H1 (cell line): ENCODE data around the gene ARHGAP24. TPM values are rescaled to one million over a fixed set of nuclear protein-coding genes. Genes with fewer than 3 reads are reported as not detected.

Experiments used
- CTCF ChIA-PET: fragments of 300-600 bp; sonication (Branson Sonifier 250); formaldehyde crosslinking; loops from one replicate; lab custom pipeline; 2021; ENCODE audit not compliant: partially characterized antibody; lab: Charles Lee
- POLR2A ChIA-PET: fragments of 300-600 bp; sonication (Branson Sonifier 250); formaldehyde crosslinking; loops from one replicate; lab custom pipeline; 2021; ENCODE audit warnings: inconsistent platforms; ENCODE audit not compliant: partially characterized antibody; lab: Charles Lee
- DNase-seq, 2 experiments: peaks; one replicate each; pipeline versions ENCODE4 v3.0.0 to v3.0.0-alpha.2; 2010 to 2022; ENCODE audit warnings: low spot score in 2 of 2, low read depth in 1 of 2, mixed read lengths in 1 of 2
- FAIRE-seq: peaks from 2 replicates; lab custom pipeline; 2011; peaks lifted over from hg19 to GRCh38; lab: Jason Lieb, UNC
- H2AFZ ChIP-seq: 2 replicates; pipeline ENCODE4 v1.8.1; 2012; ENCODE audit warnings: low read length, inconsistent platforms
- H2AK5ac ChIP-seq: 2 replicates; pipeline ENCODE4 v1.6.1; 2013; ENCODE audit warnings: low read depth, low read length
- H2BK120ac ChIP-seq: replicated peaks from 2 replicates; pipeline ENCODE3; 2013; ENCODE audit warnings: low read depth, low read length, inconsistent platforms
- H2BK12ac ChIP-seq: 2 replicates; pipeline ENCODE4 v1.6.1; 2013; ENCODE audit warnings: low read depth, low read length
- H2BK15ac ChIP-seq: 2 replicates; pipeline ENCODE4 v1.6.1; 2013; ENCODE audit warnings: low read length
- H2BK20ac ChIP-seq: 2 replicates; pipeline ENCODE4 v1.6.1; 2013; ENCODE audit warnings: low read length
- H2BK5ac ChIP-seq: 2 replicates; pipeline ENCODE4 v1.6.1; 2013; ENCODE audit warnings: low read depth, low read length
- H3K14ac ChIP-seq: 2 replicates; pipeline ENCODE4 v1.6.1; 2013; ENCODE audit warnings: inconsistent platforms; ENCODE audit not compliant: insufficient read length
- H3K18ac ChIP-seq: 2 replicates; pipeline ENCODE4 v1.6.1; 2013; ENCODE audit warnings: low read length; ENCODE audit errors: extremely low read depth
- H3K23ac ChIP-seq: 2 replicates; pipeline ENCODE4 v1.6.1; 2013; ENCODE audit warnings: inconsistent platforms; ENCODE audit not compliant: insufficient read length
- H3K23me2 ChIP-seq: 2 replicates; pipeline ENCODE4 v1.6.1; 2013; ENCODE audit warnings: low read depth, low read length
- H3K27ac ChIP-seq: 2 replicates; pipeline ENCODE4 v1.6.1; 2011; ENCODE audit warnings: low read depth, low read length, inconsistent platforms
- H3K27me3 ChIP-seq, 4 experiments: replicated peaks in 1 of 4; 1 replicate in 1 of 4; 2 replicates in 3 of 4; pipeline versions ENCODE4 v1.6.1 to v1.8.1; 2011 to 2013; ENCODE audit warnings: low read length in 3 of 4, mild to moderate bottlenecking in 3 of 4, inconsistent platforms in 2 of 4, mixed read lengths in 2 of 4, moderate library complexity in 1 of 4; ENCODE audit not compliant: control insufficient read depth in 3 of 4, insufficient read depth in 3 of 4; ENCODE audit errors: extremely low read depth in 1 of 4
- H3K36me3 ChIP-seq, 4 experiments: 2 replicates each; pipeline versions ENCODE4 v1.6.1 to v1.8.1; 2011 to 2013; ENCODE audit warnings: mild to moderate bottlenecking in 4 of 4, low read length in 3 of 4, moderate library complexity in 2 of 4, control low read depth in 1 of 4, inconsistent platforms in 1 of 4; ENCODE audit not compliant: insufficient read depth in 4 of 4, control insufficient read depth in 2 of 4
- H3K4ac ChIP-seq: replicated peaks from 2 replicates; pipeline ENCODE3; 2013; ENCODE audit warnings: low read length, low read depth, mixed read lengths, inconsistent platforms; ENCODE audit not compliant: insufficient read length
- H3K4me1 ChIP-seq, 4 experiments: replicated peaks in 1 of 4; 1 replicate in 1 of 4; 2 replicates in 3 of 4; pipeline versions ENCODE4 v1.6.1 to v1.8.1; 2011 to 2013; ENCODE audit warnings: low read length in 3 of 4, inconsistent platforms in 2 of 4, mixed read lengths in 1 of 4; ENCODE audit not compliant: insufficient read depth in 4 of 4, control insufficient read depth in 3 of 4
- H3K4me2 ChIP-seq, 2 experiments: 2 replicates each; pipeline versions ENCODE4 v1.6.1 to v1.8.1; 2011 to 2013; ENCODE audit warnings: low read depth in 2 of 2, low read length in 2 of 2, control low read depth in 1 of 2, inconsistent platforms in 1 of 2, mild to moderate bottlenecking in 1 of 2; ENCODE audit not compliant: insufficient read depth in 1 of 2
- H3K4me3 ChIP-seq, 4 experiments: fragments of 200-600, 300-600 bp in 1 of 4; sonication (generic), shearing (Covaris generic), sonication (Bioruptor Twin) in 1 of 4; 2 replicates each; pipeline versions ENCODE4 v1.5.1 to v1.8.1; 2011 to 2016; ENCODE audit warnings: low read length in 4 of 4, low read depth in 3 of 4, control low read depth in 2 of 4, inconsistent platforms in 2 of 4, mild to moderate bottlenecking in 2 of 4, mixed read lengths in 1 of 4, moderate library complexity in 1 of 4; ENCODE audit not compliant: insufficient read depth in 2 of 4; ENCODE audit errors: extremely low read depth in 1 of 4
- H3K56ac ChIP-seq: replicated peaks from 2 replicates; pipeline ENCODE3; 2013; ENCODE audit warnings: low read depth, mild to moderate bottlenecking, mixed read lengths, low read length, inconsistent platforms; ENCODE audit not compliant: insufficient read length
- H3K79me1 ChIP-seq: 2 replicates; pipeline ENCODE4 v1.6.1; 2013; ENCODE audit warnings: low read depth, low read length, control low read depth
- H3K79me2 ChIP-seq, 2 experiments: 2 replicates each; pipeline versions ENCODE4 v1.6.1 to v1.8.1; 2012 to 2013; ENCODE audit warnings: low read length in 2 of 2, mild to moderate bottlenecking in 2 of 2, inconsistent platforms in 1 of 2; ENCODE audit not compliant: insufficient read depth in 2 of 2, control insufficient read depth in 1 of 2
- H3K9ac ChIP-seq, 4 experiments: replicated peaks in 1 of 4; 1 replicate in 1 of 4; 2 replicates in 3 of 4; pipeline versions ENCODE4 v1.6.1 to v1.8.1; 2011 to 2013; ENCODE audit warnings: low read depth in 3 of 4, low read length in 3 of 4, control low read depth in 2 of 4, mild to moderate bottlenecking in 2 of 4, moderate library complexity in 2 of 4, inconsistent platforms in 1 of 4; ENCODE audit errors: extremely low read depth in 1 of 4
- H3K9me3 ChIP-seq, 2 experiments: 2 replicates each; pipeline versions ENCODE4 v1.6.1 to v1.8.1; 2012 to 2013; ENCODE audit warnings: mild to moderate bottlenecking in 2 of 2, moderate library complexity in 2 of 2, control low read depth in 1 of 2, inconsistent platforms in 1 of 2, low read depth in 1 of 2, low read length in 1 of 2, mixed read lengths in 1 of 2; ENCODE audit not compliant: insufficient read depth in 2 of 2
- H4K20me1 ChIP-seq, 2 experiments: replicated peaks in 1 of 2; 2 replicates each; pipeline versions ENCODE3 to v1.8.1; 2011 to 2013; ENCODE audit warnings: inconsistent platforms in 2 of 2, low read length in 2 of 2, mild to moderate bottlenecking in 1 of 2; ENCODE audit not compliant: insufficient read depth in 2 of 2, control insufficient read depth in 1 of 2
- H4K5ac ChIP-seq: 2 replicates; pipeline ENCODE4 v1.6.1; 2013; ENCODE audit warnings: low read length, low read depth, mixed read lengths, inconsistent platforms; ENCODE audit not compliant: insufficient read length
- H4K8ac ChIP-seq: 2 replicates; pipeline ENCODE4 v1.8.0; 2013; ENCODE audit warnings: mild to moderate bottlenecking, moderate library complexity, low read length, inconsistent platforms; ENCODE audit not compliant: insufficient read depth; ENCODE audit errors: extremely low read depth
- H4K91ac ChIP-seq: replicated peaks from 2 replicates; pipeline ENCODE3; 2013; ENCODE audit warnings: low read length, mixed read lengths, inconsistent platforms; ENCODE audit not compliant: insufficient read length
- CREB1 ChIP-seq: IDR thresholded peaks from 2 replicates; pipeline ENCODE4 v1.6.1; 2012; ENCODE audit warnings: inconsistent platforms
- E2F6 ChIP-seq: IDR thresholded peaks from 2 replicates; pipeline ENCODE4 v1.6.1; 2012; ENCODE audit warnings: inconsistent platforms
- EZH2 ChIP-seq: fragments of 200-600 bp; sonication (generic); IDR thresholded peaks from 2 replicates; pipeline ENCODE4 v1.7.1; 2012; ENCODE audit warnings: low read depth, mild to moderate bottlenecking, moderate library complexity, low read length, inconsistent platforms; ENCODE audit not compliant: severe bottlenecking
- KDM1A ChIP-seq: fragments of 200-600, 300-600 bp; sonication (generic); IDR thresholded peaks from 2 replicates; pipeline ENCODE4 v1.7.1; 2016; ENCODE audit warnings: mild to moderate bottlenecking, low read length, borderline replicate concordance
- NANOG ChIP-seq: IDR thresholded peaks from 2 replicates; pipeline ENCODE4 v1.6.1; 2011; ENCODE audit warnings: low read length, low read depth, mild to moderate bottlenecking, inconsistent platforms; ENCODE audit not compliant: insufficient read depth, poor library complexity, severe bottlenecking
- NRF1 ChIP-seq: IDR thresholded peaks from 2 replicates; pipeline ENCODE4 v1.6.1; 2011; ENCODE audit warnings: mild to moderate bottlenecking, low read depth, low read length, improper control_type of control experiment
- POLR2AphosphoS5 ChIP-seq: IDR thresholded peaks from 2 replicates; pipeline ENCODE4 v1.6.1; 2011; ENCODE audit warnings: low read depth, low read length
- RBBP5 ChIP-seq: IDR thresholded peaks from 2 replicates; pipeline ENCODE4 v1.7.1; 2012; ENCODE audit warnings: low read depth, mild to moderate bottlenecking, inconsistent platforms, low read length, moderate library complexity, borderline replicate concordance
- SIN3A ChIP-seq, 2 experiments: IDR thresholded peaks in 1 of 2; conservative IDR thresholded peaks in 1 of 2; 2 replicates each; pipeline ENCODE4 v1.6.1; 2011 to 2012; ENCODE audit warnings: low read length in 2 of 2, improper control_type of control experiment in 1 of 2, low read depth in 1 of 2, mild to moderate bottlenecking in 1 of 2
- WGBS, 2 experiments: shearing (Covaris generic) in 1 of 2; methylation state at CpG; one replicate each; pipeline versions ENCODE4 v1.1.6 to v1.1.7; 2013 to 2015; ENCODE audit warnings: low lambda C conversion rate in 2 of 2, mixed read lengths in 2 of 2, inconsistent platforms in 1 of 2, low coverage in 1 of 2, missing lambda C conversion rate in 1 of 2; ENCODE audit not compliant: insufficient replicate concordance in 2 of 2, insufficient coverage in 1 of 2, insufficient read length in 1 of 2; ENCODE audit errors: extremely low coverage in 1 of 2, missing lambda C conversion rate in 1 of 2; 5-methylcytosine and 5-hydroxymethylcytosine counted together
- polyA plus RNA-seq, 7 experiments: library from polyadenylated mRNA; depleted of rRNA in 3 of 7; stranded (reverse) in 5 of 7; unstranded in 2 of 7; fragments of >200 nt in 5 of 7; fragments of 200-250 nt in 2 of 7; gene quantifications; 1 replicate in 5 of 7; 2 replicates in 1 of 7; 4 replicates in 1 of 7; pipeline versions ENCODE4 v1.2.1 to v1.2.3, GENCODE V29; 2011 to 2013; ENCODE audit warnings: missing spikeins in 2 of 7, mixed read lengths in 2 of 7
- total RNA-seq: library from RNA; stranded (reverse); fragmentation: NEBNext Ultra II Directional; extraction: Animal tissue kit (Norgen Biotek cat#: 25700); gene quantifications from 2 replicates; pipeline ENCODE4 v1.2.1, GENCODE V29; 2021

Gene ARHGAP24
- total and polyA plus RNA-seq, 2 of the 8 experiments (the other 6 are each of a cell fraction or from before 2014, with no cell fraction given): 0.08 to 0.50 TPM

GRCh38 chr4:85515701-85516100, 40.8 kb downstream of the ARHGAP24 start:
- no peak for DNase-seq
- Histone ChIP-seq H3K9me3 (no peaks in the 10 kb centered on the region), H3K36me3 (no peaks in the 10 kb centered on the region), H3K23ac (no peak overlapping the region), H3K27me3 (no peaks in the 10 kb centered on the region), H2BK12ac (no peak overlapping the region), H2BK20ac (no peak overlapping the region), H3K14ac (no peak overlapping the region), H4K20me1 (no peaks in the 10 kb centered on the region), H2BK5ac (no peak overlapping the region), H3K79me2 (no peaks in the 10 kb centered on the region), H2BK120ac (no peak overlapping the region), H4K8ac (no peak overlapping the region), H3K4me1 (no peaks in the 10 kb centered on the region), H3K4me2 (no peak overlapping the region), H3K18ac (no peak overlapping the region), H2BK15ac (no peak overlapping the region), H3K56ac (no peak overlapping the region), H3K27ac (no peak overlapping the region), H3K4ac (no peak overlapping the region), H3K9ac (no peak overlapping the region), H2AK5ac (no peak overlapping the region), H3K4me3 (no peak overlapping the region), H4K91ac (no peak overlapping the region), H3K79me1 (no peaks in the 10 kb centered on the region), H2AFZ (no peak overlapping the region), H4K5ac (no peak overlapping the region), H3K23me2 (no peaks in the 10 kb centered on the region)
- ChIA-PET POLR2A (no interaction called here), CTCF (no interaction called here)
- WGBS, 2 experiments: 0% methylated on average over 1 of the region's 1 CpG; no CpG with 5 or more reads in 1 of the 2 experiments
- TF ChIP-seq SIN3A (conservative IDR thresholded peaks at IDR 0.05 in 1 of 2, IDR thresholded peaks at IDR 0.05 in 1 of 2; ENCODE audit: low read depth in 1 of 2, low read length in 2 of 2): no peak
- TF ChIP-seq E2F6: no peak
- TF ChIP-seq KDM1A: no peak
- no peak for TF ChIP-seq POLR2AphosphoS5
- TF ChIP-seq CREB1: no peak
- no peak for TF ChIP-seq NANOG
- no peak for TF ChIP-seq NRF1
- no peak for TF ChIP-seq EZH2
- no peak for TF ChIP-seq RBBP5
- FAIRE-seq: no peak
